GM23338 (cell line): Measurements from ENCODE around the gene ASB2. TPM values are rescaled to one million over a fixed set of nuclear protein-coding genes. Genes with fewer than 3 reads are reported as not detected.

Experiments
- ATAC-seq: fragments of 200-7000 bp; cut with Tn5 transposase; 3 replicates; pipeline ENCODE4 v1.9.1; 2020
- DNase-seq: peaks from one replicate; pipeline ENCODE4 v3.0.0-alpha.2; 2015; ENCODE audit warnings: low spot score
- H2AFZ ChIP-seq: fragments of 200-600 bp; sonication (generic); 2 replicates; pipeline ENCODE4 v1.8.0; 2016; ENCODE audit warnings: antibody characterized with exemption, mild to moderate bottlenecking, moderate library complexity
- H3F3A ChIP-seq: fragments of 200-600 bp; sonication (generic); replicated peaks from 2 replicates; pipeline ENCODE4 v1.8.0; 2017; ENCODE audit warnings: antibody characterized with exemption, mixed run types, low read depth
- H3K27ac ChIP-seq: fragments of 200-600 bp; sonication (generic); 2 replicates; pipeline ENCODE4 v1.6.1; 2016; ENCODE audit warnings: low read depth
- H3K27me3 ChIP-seq: fragments of 200-600 bp; sonication (generic); 2 replicates; pipeline ENCODE4 v1.8.0; 2016; ENCODE audit warnings: mild to moderate bottlenecking, mixed run types, moderate library complexity; ENCODE audit not compliant: insufficient read depth
- H3K36me3 ChIP-seq: fragments of 200-600 bp; sonication (generic); 2 replicates; pipeline ENCODE4 v1.8.0; 2016; ENCODE audit warnings: mild to moderate bottlenecking; ENCODE audit not compliant: insufficient read depth
- H3K4me1 ChIP-seq: fragments of 200-600 bp; sonication (generic); 2 replicates; pipeline ENCODE4 v1.8.0; 2016; ENCODE audit warnings: mild to moderate bottlenecking, moderate library complexity; ENCODE audit not compliant: insufficient read depth
- H3K4me2 ChIP-seq: fragments of 200-600 bp; sonication (generic); 2 replicates; pipeline ENCODE4 v1.7.1; 2017; ENCODE audit warnings: mixed run types
- H3K4me3 ChIP-seq: fragments of 200-600 bp; sonication (generic); 2 replicates; pipeline ENCODE4 v1.6.1; 2016; ENCODE audit warnings: mixed run types
- H3K79me2 ChIP-seq: fragments of 200-600 bp; sonication (generic); replicated peaks from 2 replicates; pipeline ENCODE4 v1.8.0; 2017; ENCODE audit warnings: mild to moderate bottlenecking; ENCODE audit not compliant: insufficient read depth
- H3K9me2 ChIP-seq: fragments of 200-600 bp; sonication (generic); 2 replicates; pipeline ENCODE4 v1.8.0; 2017; ENCODE audit not compliant: insufficient read depth
- H4K20me1 ChIP-seq: fragments of 200-600 bp; sonication (generic); replicated peaks from 2 replicates; pipeline ENCODE4 v1.8.0; 2017; ENCODE audit warnings: mild to moderate bottlenecking; ENCODE audit not compliant: insufficient read depth
- H3K27ac Mint-ChIP-seq: 2 replicates; pipeline ENCODE4 v1.8.0; 2020; ENCODE audit warnings: inconsistent platforms, mild to moderate bottlenecking, moderate library complexity, mixed read lengths
- H3K27me3 Mint-ChIP-seq: 3 replicates; pipeline ENCODE4 v1.8.0; 2022; ENCODE audit warnings: low read depth, mild to moderate bottlenecking, moderate library complexity, mixed read lengths, inconsistent platforms; ENCODE audit not compliant: insufficient read depth, poor library complexity
- H3K36me3 Mint-ChIP-seq: 3 replicates; pipeline ENCODE4 v1.8.0; 2021; ENCODE audit warnings: low read depth, mild to moderate bottlenecking, inconsistent platforms, moderate library complexity, mixed read lengths
- H3K4me1 Mint-ChIP-seq: 3 replicates; pipeline ENCODE4 v1.8.0; 2020; ENCODE audit warnings: mild to moderate bottlenecking, inconsistent platforms, mixed read lengths
- H3K4me3 Mint-ChIP-seq: 3 replicates; pipeline ENCODE4 v1.8.0; 2021; ENCODE audit warnings: moderate library complexity, mild to moderate bottlenecking, inconsistent platforms, mixed read lengths
- H3K9me3 Mint-ChIP-seq: 3 replicates; pipeline ENCODE4 v1.8.0; 2020; ENCODE audit warnings: moderate library complexity, mild to moderate bottlenecking, inconsistent platforms, mixed read lengths
- EZH2 ChIP-seq: fragments of 200-600 bp; sonication (generic); IDR thresholded peaks from one replicate; pipeline ENCODE4 v1.8.0; 2017; ENCODE audit warnings: antibody characterized with exemption, mild to moderate bottlenecking, low read depth; ENCODE audit not compliant: unreplicated experiment
- EZH2phosphoT487 ChIP-seq: fragments of 200-600 bp; sonication (generic); IDR thresholded peaks from one replicate; pipeline ENCODE4 v1.8.1; 2018; ENCODE audit warnings: antibody characterized with exemption; ENCODE audit not compliant: unreplicated experiment
- ZNF114 ChIP-seq: fragments of 250-450 bp; sonication (Bioruptor Pico); IDR thresholded peaks from 2 replicates; pipeline ENCODE4 v1.5.0; 2020; ENCODE audit warnings: mild to moderate bottlenecking, moderate library complexity
- ZNF331 ChIP-seq: fragments of 250-450 bp; sonication (Bioruptor Pico); IDR thresholded peaks from 2 replicates; pipeline ENCODE4 v1.5.0; 2020; ENCODE audit warnings: low read depth, mild to moderate bottlenecking, moderate library complexity
- polyA plus RNA-seq: library from polyadenylated mRNA; unstranded; fragments of >200 nt; fragmentation: Nextera tagmentation; extraction: Ambion mirVana; gene quantifications from 2 replicates; pipeline ENCODE4 v1.2.1, GENCODE V29; 2016
- total RNA-seq: library from RNA; depleted of rRNA; stranded (reverse); fragments of >200 nt; shearing (Covaris generic); gene quantifications from 2 replicates; pipeline ENCODE4 v1.2.3, GENCODE V29; 2014
- TF ChIP-seq, protein P1 (sequence below): fragments of 250-450 bp; sonication (Bioruptor Pico); IDR thresholded peaks from 2 replicates; pipeline ENCODE4 v1.5.0; 2020; ENCODE audit warnings: mild to moderate bottlenecking, moderate library complexity
- TF ChIP-seq, protein P2 (sequence below): IDR thresholded peaks from one replicate; pipeline ENCODE4 v1.6.1; 2018; ENCODE audit warnings: antibody characterized with exemption; ENCODE audit not compliant: unreplicated experiment

ASB2 gene
- total and polyA plus RNA-seq, 2 experiments from 2014 or later = 1.2 to 1.7 TPM

DNA sequence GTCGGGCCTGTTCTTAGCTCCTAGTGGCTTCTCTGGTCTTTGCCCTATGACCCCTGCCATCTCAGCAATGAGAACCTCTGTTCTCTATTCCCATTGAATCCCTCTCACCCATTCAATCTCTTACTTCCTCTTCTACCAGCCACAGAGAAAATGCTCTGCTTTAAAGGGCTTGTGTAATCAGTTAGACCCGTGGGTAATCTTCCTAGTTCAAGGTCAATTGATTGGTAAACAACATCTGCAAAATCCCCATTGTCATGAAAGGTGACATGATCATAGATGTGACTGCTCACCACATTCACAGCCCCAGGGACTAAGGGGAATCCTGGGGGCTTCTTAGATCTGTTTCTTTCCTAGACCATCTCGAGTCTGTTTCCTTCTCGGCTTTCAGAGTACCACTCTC is 13.6 kb upstream of the ASB2 start (continued):
- TF ChIP-seq, protein P1, sequence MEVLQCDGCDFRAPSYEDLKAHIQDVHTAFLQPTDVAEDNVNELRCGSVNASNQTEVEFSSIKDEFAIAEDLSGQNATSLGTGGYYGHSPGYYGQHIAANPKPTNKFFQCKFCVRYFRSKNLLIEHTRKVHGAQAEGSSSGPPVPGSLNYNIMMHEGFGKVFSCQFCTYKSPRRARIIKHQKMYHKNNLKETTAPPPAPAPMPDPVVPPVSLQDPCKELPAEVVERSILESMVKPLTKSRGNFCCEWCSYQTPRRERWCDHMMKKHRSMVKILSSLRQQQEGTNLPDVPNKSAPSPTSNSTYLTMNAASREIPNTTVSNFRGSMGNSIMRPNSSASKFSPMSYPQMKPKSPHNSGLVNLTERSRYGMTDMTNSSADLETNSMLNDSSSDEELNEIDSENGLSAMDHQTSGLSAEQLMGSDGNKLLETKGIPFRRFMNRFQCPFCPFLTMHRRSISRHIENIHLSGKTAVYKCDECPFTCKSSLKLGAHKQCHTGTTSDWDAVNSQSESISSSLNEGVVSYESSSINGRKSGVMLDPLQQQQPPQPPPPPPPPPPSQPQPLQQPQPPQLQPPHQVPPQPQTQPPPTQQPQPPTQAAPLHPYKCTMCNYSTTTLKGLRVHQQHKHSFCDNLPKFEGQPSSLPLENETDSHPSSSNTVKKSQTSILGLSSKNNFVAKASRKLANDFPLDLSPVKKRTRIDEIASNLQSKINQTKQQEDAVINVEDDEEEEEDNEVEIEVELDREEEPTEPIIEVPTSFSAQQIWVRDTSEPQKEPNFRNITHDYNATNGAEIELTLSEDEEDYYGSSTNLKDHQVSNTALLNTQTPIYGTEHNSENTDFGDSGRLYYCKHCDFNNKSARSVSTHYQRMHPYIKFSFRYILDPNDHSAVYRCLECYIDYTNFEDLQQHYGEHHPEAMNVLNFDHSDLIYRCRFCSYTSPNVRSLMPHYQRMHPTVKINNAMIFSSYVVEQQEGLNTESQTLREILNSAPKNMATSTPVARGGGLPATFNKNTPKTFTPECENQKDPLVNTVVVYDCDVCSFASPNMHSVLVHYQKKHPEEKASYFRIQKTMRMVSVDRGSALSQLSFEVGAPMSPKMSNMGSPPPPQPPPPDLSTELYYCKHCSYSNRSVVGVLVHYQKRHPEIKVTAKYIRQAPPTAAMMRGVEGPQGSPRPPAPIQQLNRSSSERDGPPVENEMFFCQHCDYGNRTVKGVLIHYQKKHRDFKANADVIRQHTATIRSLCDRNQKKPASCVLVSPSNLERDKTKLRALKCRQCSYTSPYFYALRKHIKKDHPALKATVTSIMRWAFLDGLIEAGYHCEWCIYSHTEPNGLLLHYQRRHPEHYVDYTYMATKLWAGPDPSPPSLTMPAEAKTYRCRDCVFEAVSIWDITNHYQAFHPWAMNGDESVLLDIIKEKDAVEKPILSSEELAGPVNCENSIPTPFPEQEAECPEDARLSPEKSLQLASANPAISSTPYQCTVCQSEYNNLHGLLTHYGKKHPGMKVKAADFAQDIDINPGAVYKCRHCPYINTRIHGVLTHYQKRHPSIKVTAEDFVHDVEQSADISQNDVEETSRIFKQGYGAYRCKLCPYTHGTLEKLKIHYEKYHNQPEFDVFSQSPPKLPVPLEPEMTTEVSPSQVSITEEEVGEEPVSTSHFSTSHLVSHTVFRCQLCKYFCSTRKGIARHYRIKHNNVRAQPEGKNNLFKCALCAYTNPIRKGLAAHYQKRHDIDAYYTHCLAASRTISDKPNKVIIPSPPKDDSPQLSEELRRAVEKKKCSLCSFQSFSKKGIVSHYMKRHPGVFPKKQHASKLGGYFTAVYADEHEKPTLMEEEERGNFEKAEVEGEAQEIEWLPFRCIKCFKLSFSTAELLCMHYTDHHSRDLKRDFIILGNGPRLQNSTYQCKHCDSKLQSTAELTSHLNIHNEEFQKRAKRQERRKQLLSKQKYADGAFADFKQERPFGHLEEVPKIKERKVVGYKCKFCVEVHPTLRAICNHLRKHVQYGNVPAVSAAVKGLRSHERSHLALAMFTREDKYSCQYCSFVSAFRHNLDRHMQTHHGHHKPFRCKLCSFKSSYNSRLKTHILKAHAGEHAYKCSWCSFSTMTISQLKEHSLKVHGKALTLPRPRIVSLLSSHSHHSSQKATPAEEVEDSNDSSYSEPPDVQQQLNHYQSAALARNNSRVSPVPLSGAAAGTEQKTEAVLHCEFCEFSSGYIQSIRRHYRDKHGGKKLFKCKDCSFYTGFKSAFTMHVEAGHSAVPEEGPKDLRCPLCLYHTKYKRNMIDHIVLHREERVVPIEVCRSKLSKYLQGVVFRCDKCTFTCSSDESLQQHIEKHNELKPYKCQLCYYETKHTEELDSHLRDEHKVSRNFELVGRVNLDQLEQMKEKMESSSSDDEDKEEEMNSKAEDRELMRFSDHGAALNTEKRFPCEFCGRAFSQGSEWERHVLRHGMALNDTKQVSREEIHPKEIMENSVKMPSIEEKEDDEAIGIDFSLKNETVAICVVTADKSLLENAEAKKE (CRISPR knock-in tag) = no peak

DNA sequence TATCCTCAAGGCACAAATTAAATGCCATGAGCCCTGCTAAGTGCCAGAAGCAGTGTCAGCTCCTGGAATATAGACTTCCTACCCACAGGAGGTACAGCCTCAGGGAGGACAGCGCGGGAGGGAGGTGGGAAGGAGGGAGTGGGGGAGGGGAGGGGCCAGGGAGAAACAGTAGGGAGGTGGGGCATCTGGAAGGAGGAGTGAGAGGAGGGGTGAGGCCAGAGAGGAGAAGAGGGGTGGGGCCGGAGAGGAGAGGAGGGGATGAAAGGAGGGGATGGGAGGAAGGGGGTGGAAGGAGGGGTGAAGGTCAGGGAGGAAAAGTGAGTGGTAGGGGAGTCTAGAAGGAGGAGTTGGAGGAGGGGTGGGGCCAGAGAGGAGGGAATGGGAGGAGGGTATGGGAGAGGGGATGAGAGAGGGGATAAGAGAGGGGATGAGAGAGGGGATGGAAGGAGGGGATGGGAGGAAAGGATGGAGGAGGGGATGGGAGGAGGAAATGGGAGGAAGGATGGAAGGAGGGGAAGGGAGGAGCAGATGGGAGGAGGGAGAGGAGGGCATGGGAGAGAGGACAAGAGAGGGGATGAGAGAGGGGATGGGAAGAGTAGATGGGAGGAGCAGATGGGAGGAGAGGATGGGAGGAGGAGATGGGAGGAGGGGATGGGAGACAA is 11.6 kb upstream of the ASB2 start:
- Histone ChIP-seq H4K20me1 (no peaks in the 10 kb centered on the region), H2AFZ (peak overlapping the region; percentile 83; the same call in 1 of the 2 replicates), H3K27ac (no peak overlapping the region), H3K79me2 (no peaks in the 10 kb centered on the region), H3K27me3 (no peaks in the 10 kb centered on the region), H3K9me2 (no peaks in the 10 kb centered on the region), H3K4me1 (no peaks in the 10 kb centered on the region), H3K4me3 (no peak overlapping the region), H3K36me3 (no peaks in the 10 kb centered on the region), H3F3A (no peaks in the 10 kb centered on the region), H3K4me2 (no peak overlapping the region)
- H3K4me3 Mint-ChIP-seq = no peak overlapping the region
- H3K36me3 Mint-ChIP-seq = no peaks in the 10 kb centered on the region; the same call in 2 of the 3 replicates
- DNase-seq = peak; percentile 63
- ATAC-seq = peak; percentile 41
- peaks cover 14% of the 10 kb centered on the region for H3K27me3 Mint-ChIP-seq
- H3K27ac Mint-ChIP-seq = no peak overlapping the region
- H3K9me3 Mint-ChIP-seq = no peaks in the 10 kb centered on the region
- H3K4me1 Mint-ChIP-seq = peaks cover 14% of the 10 kb centered on the region
- TF ChIP-seq ZNF331 (CRISPR knock-in tag) (no peak), EZH2 (no peak), ZNF114 (CRISPR knock-in tag) (no peak), EZH2phosphoT487 (no peak)
- TF ChIP-seq, protein P2, sequence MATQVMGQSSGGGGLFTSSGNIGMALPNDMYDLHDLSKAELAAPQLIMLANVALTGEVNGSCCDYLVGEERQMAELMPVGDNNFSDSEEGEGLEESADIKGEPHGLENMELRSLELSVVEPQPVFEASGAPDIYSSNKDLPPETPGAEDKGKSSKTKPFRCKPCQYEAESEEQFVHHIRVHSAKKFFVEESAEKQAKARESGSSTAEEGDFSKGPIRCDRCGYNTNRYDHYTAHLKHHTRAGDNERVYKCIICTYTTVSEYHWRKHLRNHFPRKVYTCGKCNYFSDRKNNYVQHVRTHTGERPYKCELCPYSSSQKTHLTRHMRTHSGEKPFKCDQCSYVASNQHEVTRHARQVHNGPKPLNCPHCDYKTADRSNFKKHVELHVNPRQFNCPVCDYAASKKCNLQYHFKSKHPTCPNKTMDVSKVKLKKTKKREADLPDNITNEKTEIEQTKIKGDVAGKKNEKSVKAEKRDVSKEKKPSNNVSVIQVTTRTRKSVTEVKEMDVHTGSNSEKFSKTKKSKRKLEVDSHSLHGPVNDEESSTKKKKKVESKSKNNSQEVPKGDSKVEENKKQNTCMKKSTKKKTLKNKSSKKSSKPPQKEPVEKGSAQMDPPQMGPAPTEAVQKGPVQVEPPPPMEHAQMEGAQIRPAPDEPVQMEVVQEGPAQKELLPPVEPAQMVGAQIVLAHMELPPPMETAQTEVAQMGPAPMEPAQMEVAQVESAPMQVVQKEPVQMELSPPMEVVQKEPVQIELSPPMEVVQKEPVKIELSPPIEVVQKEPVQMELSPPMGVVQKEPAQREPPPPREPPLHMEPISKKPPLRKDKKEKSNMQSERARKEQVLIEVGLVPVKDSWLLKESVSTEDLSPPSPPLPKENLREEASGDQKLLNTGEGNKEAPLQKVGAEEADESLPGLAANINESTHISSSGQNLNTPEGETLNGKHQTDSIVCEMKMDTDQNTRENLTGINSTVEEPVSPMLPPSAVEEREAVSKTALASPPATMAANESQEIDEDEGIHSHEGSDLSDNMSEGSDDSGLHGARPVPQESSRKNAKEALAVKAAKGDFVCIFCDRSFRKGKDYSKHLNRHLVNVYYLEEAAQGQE = no peak
